Measurements from ENCODE around the gene HOXD10.

The HOXD10 gene

DNA sequence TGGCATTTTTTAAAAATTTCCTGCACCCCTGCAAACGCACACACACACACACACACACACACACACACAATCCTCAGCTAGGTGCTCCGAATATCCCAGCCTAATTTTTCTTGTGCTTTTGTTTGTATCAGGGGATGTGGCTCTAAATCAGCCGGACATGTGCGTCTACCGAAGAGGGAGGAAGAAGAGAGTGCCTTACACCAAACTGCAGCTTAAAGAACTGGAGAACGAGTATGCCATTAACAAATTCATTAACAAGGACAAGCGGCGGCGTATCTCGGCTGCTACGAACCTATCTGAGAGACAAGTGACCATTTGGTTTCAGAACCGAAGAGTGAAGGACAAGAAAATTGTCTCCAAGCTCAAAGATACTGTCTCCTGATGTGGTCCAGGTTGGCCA is 22.2 kb upstream of the HOXD10 start:
- in situ Hi-C loops (cut with MboI; ENCODE audit: low sequenced_read_pairs): loop anchor here (10.0 to 25.0 kb wide), 3 partner anchors 730 to 1382 kb away; no protein-coding TSS in a partner anchor
- DNase-seq (ENCODE audit: low spot score in 2 of 2): no peak
- Histone ChIP-seq H3K4me3 (peak overlapping the region; percentile 41), H3K9me3 (no peaks in the 10 kb centered on the region), H3K36me3 (replicated peaks) (no peaks in the 10 kb centered on the region), H3K4me1 (peaks cover 30% of the 10 kb centered on the region), H3K27me3 (ENCODE audit: low read depth) (no peaks in the 10 kb centered on the region)

DNA sequence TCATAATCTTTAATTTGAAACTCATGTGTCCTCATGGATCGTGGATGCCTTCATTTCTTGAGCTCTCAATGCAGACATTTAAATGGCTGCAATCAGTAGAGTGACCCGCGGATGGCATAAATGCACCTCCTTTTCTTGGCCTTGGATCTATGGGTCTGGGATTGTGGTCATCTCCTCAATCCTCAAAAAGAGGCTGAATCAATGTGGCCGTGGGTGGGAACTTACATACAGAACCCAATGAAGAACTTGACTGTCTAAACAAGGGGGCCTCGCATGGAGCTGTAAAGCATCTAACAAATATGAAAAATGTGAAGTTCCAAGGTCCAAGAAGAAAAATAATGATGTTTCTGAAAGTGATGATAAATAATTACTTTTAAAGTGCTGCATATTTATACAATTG is 21.2 kb upstream of the HOXD10 start:
- in situ Hi-C loops (cut with MboI; ENCODE audit: low sequenced_read_pairs): loop anchor here (5.0 to 25.0 kb wide), 4 partner anchors 408 to 1383 kb away; no protein-coding TSS in a partner anchor
- Histone ChIP-seq H3K9me3 (no peaks in the 10 kb centered on the region), H3K4me1 (peaks cover 30% of the 10 kb centered on the region), H3K36me3 (replicated peaks) (no peaks in the 10 kb centered on the region), H3K27me3 (ENCODE audit: low read depth) (no peaks in the 10 kb centered on the region), H3K4me3 (no peak overlapping the region)
- DNase-seq (ENCODE audit: low spot score in 2 of 2): no peak

DNA sequence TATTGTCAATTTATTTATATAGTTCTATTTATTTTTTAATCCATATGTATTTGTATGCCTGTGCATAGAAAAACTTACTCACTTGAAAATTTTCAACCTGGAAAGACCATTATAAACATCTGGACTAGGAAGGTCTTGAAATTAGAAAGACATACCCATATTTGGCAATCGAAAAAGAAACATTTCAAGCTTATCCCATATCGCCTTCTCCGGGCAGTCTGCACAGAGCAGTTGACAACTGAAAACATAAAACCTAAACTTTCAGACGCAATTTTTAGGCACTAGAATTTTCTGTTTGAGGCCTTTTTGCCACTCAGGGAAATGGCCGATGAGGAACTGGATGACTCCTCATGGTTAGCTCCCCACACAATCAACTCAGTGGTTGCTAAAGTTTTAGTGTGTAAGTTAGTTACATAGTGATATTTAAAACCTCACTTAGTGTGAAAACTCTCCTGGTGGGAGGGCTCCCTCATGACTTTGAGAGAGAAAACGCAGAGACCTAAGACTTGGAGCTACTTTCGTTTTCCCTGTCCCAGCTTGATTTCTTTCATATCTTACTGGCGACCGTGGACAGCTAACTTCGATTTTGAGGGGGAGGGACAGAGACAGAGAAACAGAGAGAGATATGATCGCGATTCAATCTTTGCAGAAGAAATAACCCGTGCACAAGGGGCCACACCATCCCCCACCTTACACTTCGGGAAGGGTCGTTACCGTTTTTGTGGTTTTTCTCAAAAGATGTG is 20.2 kb upstream of the HOXD10 start:
- H3K36me3 ChIP-seq (replicated peaks): no peaks in the 10 kb centered on the region
- peak; percentile 31 to 44 for DNase-seq (ENCODE audit: low spot score in 2 of 2)
- H3K4me3 ChIP-seq: peak overlapping the region; percentile 37
- in situ Hi-C loops (cut with MboI; ENCODE audit: low sequenced_read_pairs): loop anchor here (5.0 to 25.0 kb wide), 4 partner anchors 409 to 1384 kb away; no protein-coding TSS in a partner anchor
- no peaks in the 10 kb centered on the region for H3K9me3 ChIP-seq
- no peaks in the 10 kb centered on the region for H3K27me3 ChIP-seq (ENCODE audit: low read depth)
- H3K4me1 ChIP-seq: peaks cover 30% of the 10 kb centered on the region

DNA sequence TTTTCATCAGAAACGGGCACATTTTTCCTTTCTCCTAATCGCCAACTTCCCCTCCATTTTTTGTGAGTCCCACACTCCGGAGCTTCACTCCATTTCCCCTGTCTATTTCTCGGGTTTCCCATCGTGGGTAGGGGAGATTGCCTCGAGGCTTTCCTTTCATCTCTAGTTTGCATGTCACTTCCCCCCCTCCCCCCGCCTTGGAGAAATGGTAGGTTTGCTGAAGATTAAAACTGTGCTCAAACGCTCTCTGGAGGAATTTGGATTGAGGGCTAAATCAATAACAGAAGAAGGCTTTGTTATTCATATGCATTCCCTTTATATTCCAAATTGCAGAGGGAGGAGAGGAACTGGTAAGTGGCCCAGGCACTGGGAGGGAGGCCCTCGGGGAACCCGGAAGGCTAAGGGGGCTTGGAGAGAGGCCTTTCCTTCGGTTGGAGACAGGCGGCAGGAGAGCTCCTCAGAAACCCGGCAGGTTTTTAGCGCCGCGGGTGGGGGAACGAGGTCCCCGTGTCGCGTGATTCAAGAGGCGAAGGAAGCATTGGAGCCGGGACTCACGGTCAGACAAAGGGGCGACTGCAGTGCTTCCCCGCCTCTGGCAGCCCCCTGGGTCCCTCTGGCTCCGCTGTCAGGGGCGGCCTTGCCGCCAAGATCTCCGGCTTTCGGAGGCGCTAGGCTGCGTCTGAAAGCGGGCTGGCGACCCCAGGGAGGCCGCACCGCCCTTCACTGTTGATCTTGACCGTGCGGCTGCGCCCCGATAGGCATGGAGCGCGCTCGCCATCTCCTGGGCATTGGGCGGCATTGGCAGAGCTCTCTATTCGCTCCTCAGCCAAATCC is 19.4 kb upstream of the HOXD10 start:
- peak; percentile 93 to 99 for DNase-seq (ENCODE audit: low spot score in 2 of 2)
- H3K36me3 ChIP-seq (replicated peaks): no peaks in the 10 kb centered on the region
- peaks cover 30% of the 10 kb centered on the region for H3K4me1 ChIP-seq
- peak overlapping the region; percentile 37 for H3K4me3 ChIP-seq
- in situ Hi-C loops (cut with MboI; ENCODE audit: low sequenced_read_pairs): loop anchor here (5.0 to 25.0 kb wide), 4 partner anchors 410 to 1385 kb away; no protein-coding TSS in a partner anchor
- H3K27me3 ChIP-seq (ENCODE audit: low read depth): no peaks in the 10 kb centered on the region
- no peaks in the 10 kb centered on the region for H3K9me3 ChIP-seq

- no peaks in the 10 kb centered on the region for H3K27me3 ChIP-seq (ENCODE audit: low read depth)
- no peaks in the 10 kb centered on the region for H3K9me3 ChIP-seq
- in situ Hi-C loops (cut with MboI; ENCODE audit: low sequenced_read_pairs): loop anchor here (5.0 to 25.0 kb wide), 4 partner anchors 411 to 1386 kb away; no protein-coding TSS in a partner anchor
- no peaks in the 10 kb centered on the region for H3K36me3 ChIP-seq (replicated peaks)
- H3K4me1 ChIP-seq: peaks cover 30% of the 10 kb centered on the region
- DNase-seq (ENCODE audit: low spot score in 2 of 2): no peak
- H3K4me3 ChIP-seq: peak overlapping the region; percentile 37
Measured at GRCh38 chr2:176097820-176098365, 18.7 kb upstream of the HOXD10 start.

DNA sequence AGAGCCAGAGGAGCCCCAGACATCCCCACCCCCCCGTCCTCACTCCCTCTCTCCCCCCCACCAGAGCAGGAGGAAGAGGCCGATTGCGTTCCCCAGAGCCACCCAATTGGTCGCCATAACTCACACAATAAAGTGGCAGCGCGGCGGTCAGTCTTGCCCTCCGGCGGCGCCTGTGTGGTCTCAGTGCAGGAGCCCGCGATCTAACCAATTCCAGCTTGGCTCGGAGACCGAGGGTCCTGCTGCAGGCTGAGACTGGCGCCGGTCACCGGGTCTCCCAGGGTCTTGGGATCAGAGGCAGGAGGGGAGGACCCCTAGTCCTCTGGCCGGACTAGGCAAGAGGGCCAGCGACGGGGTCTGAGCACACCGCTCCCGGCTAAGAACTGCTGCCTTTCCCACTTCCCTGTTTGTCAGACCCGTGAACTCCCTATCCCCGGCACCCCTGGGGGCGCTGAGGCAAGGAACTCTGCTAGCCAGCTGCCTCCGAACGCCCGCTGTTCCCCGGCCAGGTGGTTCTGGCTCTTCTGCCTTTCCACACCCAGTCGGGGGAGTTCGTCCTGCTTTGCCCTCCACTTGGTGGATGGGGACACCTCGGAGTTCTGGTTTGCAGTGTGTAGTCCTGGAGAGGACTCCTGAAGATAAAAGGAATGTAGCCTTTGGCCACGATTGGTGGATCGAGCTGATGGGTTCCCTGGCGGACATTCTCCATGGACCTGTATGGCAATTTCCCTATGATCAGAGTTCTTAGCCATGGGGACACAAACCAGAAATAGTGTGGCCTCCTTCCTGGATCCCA is 18.0 kb upstream of the HOXD10 start:
- H3K4me1 ChIP-seq: peaks cover 25% of the 10 kb centered on the region
- in situ Hi-C loops (cut with MboI; ENCODE audit: low sequenced_read_pairs): loop anchor here (5.0 to 25.0 kb wide), 4 partner anchors 411 to 1386 kb away; no protein-coding TSS in a partner anchor
- no peak for DNase-seq (ENCODE audit: low spot score in 2 of 2)
- H3K9me3 ChIP-seq: no peaks in the 10 kb centered on the region
- no peaks in the 10 kb centered on the region for H3K36me3 ChIP-seq (replicated peaks)
- H3K27me3 ChIP-seq (ENCODE audit: low read depth): no peaks in the 10 kb centered on the region
- no peak overlapping the region for H3K4me3 ChIP-seq

DNA sequence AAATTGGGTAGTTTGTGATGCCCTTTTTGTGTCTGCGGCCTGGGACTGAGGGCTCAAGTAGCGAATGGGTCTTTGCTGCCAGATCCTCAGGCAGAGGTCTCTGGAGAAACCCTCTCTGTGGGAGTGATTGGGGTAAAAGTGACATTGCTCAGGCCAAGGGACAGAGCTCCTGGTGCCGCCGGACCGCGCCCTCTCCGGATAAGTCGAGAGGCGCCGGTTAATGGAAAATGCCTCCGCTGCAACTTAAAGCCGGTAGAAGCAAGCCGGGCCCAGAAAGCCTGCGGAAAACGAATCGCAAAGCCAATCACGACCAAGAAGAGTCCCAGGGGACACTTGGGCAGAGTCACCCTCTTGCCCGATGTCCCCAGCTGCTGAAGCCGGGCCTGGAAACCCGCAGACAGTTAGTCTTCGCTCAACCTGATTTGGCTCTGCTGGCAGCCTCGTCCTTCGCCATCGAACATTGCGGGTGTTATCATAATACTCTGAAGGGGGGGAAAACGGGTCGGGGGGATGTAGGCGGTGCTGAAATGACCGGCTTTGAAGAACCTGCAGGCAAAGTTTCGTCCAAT is 17.3 kb upstream of the HOXD10 start:
- Histone ChIP-seq H3K27me3 (ENCODE audit: low read depth) (no peaks in the 10 kb centered on the region), H3K4me3 (no peak overlapping the region), H3K9me3 (no peaks in the 10 kb centered on the region), H3K4me1 (peaks cover 20% of the 10 kb centered on the region), H3K36me3 (replicated peaks) (no peaks in the 10 kb centered on the region)
- no peak for DNase-seq (ENCODE audit: low spot score in 2 of 2)
- in situ Hi-C loops (cut with MboI; ENCODE audit: low sequenced_read_pairs): loop anchor here (5.0 to 25.0 kb wide), 4 partner anchors 412 to 1387 kb away; no protein-coding TSS in a partner anchor

GRCh38 chr2:176099728-176100546 is 16.6 kb upstream of the HOXD10 start, which contains the start of gene HOXD12:
TSS of gene HOXD12 (plus strand) at chr2:176099795. CDS start at chr2:176099802, 7 bp downstream.
- peaks cover 17% of the 10 kb centered on the region for H3K4me1 ChIP-seq
- no peak for DNase-seq (ENCODE audit: low spot score in 2 of 2)
- in situ Hi-C loops (cut with MboI; ENCODE audit: low sequenced_read_pairs): loop anchor here (5.0 to 25.0 kb wide), 4 partner anchors 413 to 1388 kb away; no protein-coding TSS in a partner anchor
- H3K9me3 ChIP-seq: no peaks in the 10 kb centered on the region
- H3K27me3 ChIP-seq (ENCODE audit: low read depth): no peaks in the 10 kb centered on the region
- no peak within 1 kb of the TSS for H3K4me3 ChIP-seq
- H3K36me3 ChIP-seq (replicated peaks): no peaks in the 10 kb centered on the region

- Histone ChIP-seq H3K4me3 (no peak overlapping the region), H3K9me3 (no peaks in the 10 kb centered on the region), H3K36me3 (replicated peaks) (no peaks in the 10 kb centered on the region), H3K4me1 (peaks cover 12% of the 10 kb centered on the region), H3K27me3 (ENCODE audit: low read depth) (no peaks in the 10 kb centered on the region)
- DNase-seq (ENCODE audit: low spot score in 2 of 2): no peak
- in situ Hi-C loops (cut with MboI; ENCODE audit: low sequenced_read_pairs): no loop called here
Measured at GRCh38 chr2:176100547-176101140, 15.9 kb upstream of the HOXD10 start.

GRCh38 chr2:176101216-176101830 is 15.3 kb upstream of the HOXD10 start:
- H3K4me3 ChIP-seq: no peak overlapping the region
- peaks cover 5% of the 10 kb centered on the region for H3K4me1 ChIP-seq
- H3K9me3 ChIP-seq: no peaks in the 10 kb centered on the region
- H3K36me3 ChIP-seq (replicated peaks): no peaks in the 10 kb centered on the region
- DNase-seq (ENCODE audit: low spot score in 2 of 2): no peak
- in situ Hi-C loops (cut with MboI; ENCODE audit: low sequenced_read_pairs): no loop called here
- H3K27me3 ChIP-seq (ENCODE audit: low read depth): no peaks in the 10 kb centered on the region

GRCh38 chr2:176101842-176102241 is 14.7 kb upstream of the HOXD10 start:
- Histone ChIP-seq H3K4me1 (peaks cover 5% of the 10 kb centered on the region), H3K36me3 (replicated peaks) (no peaks in the 10 kb centered on the region), H3K4me3 (no peak overlapping the region), H3K9me3 (no peaks in the 10 kb centered on the region), H3K27me3 (ENCODE audit: low read depth) (no peaks in the 10 kb centered on the region)
- DNase-seq (ENCODE audit: low spot score in 2 of 2): no peak
- in situ Hi-C loops (cut with MboI; ENCODE audit: low sequenced_read_pairs): no loop called here
